ENCODE measurements around the gene ZC2HC1C.
A peak's percentile ranks its signal among the peaks of the same experiment; 100 is the strongest.

Gene ZC2HC1C
- long read RNA-seq = 0 reads

DNA sequence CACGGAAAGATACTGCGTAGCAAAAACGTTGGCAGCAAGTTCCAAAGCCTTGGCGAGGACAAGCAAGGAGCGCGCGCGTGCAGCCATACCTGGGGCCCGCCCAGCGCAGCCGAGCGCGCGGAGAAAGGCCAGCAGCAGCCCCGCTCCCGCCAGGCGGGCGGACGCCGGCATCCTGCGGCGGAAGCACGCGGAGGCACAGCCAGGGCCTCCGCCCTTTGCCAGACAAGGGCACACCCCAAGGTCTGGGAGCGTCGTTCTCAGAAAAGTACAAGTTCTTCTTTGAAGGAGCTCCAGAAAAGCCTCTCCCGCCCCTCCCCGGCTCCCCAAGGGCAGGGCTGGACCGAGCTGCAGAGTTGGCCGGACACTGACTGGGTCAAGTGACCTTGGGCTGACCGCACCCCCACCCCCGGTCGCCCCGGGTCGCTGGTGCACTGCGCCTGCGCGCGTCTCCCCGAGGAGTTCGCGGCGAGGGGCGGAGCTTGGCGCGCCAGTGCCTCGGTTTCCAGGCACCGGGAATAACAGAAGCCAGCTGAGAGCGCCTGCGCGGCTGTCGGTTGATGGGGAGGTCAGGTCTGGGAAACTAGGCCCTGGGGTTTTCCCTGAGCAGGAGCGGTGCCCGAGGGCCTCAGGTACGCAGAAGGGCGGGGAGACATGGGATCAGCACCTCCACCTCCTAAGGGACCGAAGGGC is at the start of gene ZC2HC1C:
ZC2HC1C (plus strand) TSS at position 521 of the 690 bp plus-strand sequence. CDS start 933 bp downstream, outside the sequence.
- TF ChIP-seq GABPA (IDR thresholded peaks at IDR 0.05; ENCODE audit: low read depth) = no peak
- peak within 1 kb of the TSS; percentile 54 for H3K27ac ChIP-seq (replicated peaks)
- no peaks in the 10 kb centered on the region for H3K27me3 ChIP-seq (ENCODE audit: insufficient read depth, poor library complexity, severe bottlenecking)
- H3K4me3 ChIP-seq (replicated peaks; ENCODE audit: insufficient read depth, low read length) = peak within 1 kb of the TSS; percentile 40
- peak; percentile 28 to 40 for DNase-seq (ENCODE audit: low read depth in 1 of 2, low spot score in 1 of 2)

DNA sequence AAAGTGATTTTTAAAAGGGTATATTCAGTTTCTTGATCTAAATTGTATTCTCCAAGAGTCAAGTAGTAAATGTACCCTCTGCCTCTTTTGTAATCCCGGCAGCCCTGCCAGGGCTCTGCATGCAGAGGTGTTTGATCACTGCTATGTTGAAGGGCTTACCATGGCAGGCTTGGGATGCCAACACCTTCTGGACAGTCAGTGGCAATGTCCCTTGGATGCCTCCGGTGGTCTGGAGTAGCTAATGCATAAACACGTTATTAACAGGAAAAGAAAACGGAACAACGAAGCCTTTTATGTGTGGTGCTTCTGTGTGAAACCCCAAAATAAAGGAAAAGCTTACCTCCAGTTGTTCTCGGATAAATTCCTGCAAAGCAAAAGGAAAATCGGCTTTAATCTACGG is 46.8 kb upstream of the ZC2HC1C start:
- no peak overlapping the region for H3K27ac ChIP-seq (replicated peaks)
- peak in 1 of 2 experiments; percentile 2 for DNase-seq (ENCODE audit: low read depth in 1 of 2, low spot score in 1 of 2)
- TF ChIP-seq CTCF (IDR thresholded peaks at IDR 0.05; ENCODE audit: insufficient read depth, low read length) = no peak
- no peak for TF ChIP-seq SPI1 (IDR thresholded peaks at IDR 0.05; ENCODE audit: borderline replicate concordance, low read depth)
- TF ChIP-seq GABPA (IDR thresholded peaks at IDR 0.05; ENCODE audit: low read depth) = no peak
- TF ChIP-seq, protein P1, sequence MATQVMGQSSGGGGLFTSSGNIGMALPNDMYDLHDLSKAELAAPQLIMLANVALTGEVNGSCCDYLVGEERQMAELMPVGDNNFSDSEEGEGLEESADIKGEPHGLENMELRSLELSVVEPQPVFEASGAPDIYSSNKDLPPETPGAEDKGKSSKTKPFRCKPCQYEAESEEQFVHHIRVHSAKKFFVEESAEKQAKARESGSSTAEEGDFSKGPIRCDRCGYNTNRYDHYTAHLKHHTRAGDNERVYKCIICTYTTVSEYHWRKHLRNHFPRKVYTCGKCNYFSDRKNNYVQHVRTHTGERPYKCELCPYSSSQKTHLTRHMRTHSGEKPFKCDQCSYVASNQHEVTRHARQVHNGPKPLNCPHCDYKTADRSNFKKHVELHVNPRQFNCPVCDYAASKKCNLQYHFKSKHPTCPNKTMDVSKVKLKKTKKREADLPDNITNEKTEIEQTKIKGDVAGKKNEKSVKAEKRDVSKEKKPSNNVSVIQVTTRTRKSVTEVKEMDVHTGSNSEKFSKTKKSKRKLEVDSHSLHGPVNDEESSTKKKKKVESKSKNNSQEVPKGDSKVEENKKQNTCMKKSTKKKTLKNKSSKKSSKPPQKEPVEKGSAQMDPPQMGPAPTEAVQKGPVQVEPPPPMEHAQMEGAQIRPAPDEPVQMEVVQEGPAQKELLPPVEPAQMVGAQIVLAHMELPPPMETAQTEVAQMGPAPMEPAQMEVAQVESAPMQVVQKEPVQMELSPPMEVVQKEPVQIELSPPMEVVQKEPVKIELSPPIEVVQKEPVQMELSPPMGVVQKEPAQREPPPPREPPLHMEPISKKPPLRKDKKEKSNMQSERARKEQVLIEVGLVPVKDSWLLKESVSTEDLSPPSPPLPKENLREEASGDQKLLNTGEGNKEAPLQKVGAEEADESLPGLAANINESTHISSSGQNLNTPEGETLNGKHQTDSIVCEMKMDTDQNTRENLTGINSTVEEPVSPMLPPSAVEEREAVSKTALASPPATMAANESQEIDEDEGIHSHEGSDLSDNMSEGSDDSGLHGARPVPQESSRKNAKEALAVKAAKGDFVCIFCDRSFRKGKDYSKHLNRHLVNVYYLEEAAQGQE (IDR thresholded peaks at IDR 0.05; ENCODE audit: insufficient replicate concordance, low read depth) = no peak
- TF ChIP-seq POLR2AphosphoS5 (IDR thresholded peaks at IDR 0.05; ENCODE audit: low read depth) = no peak

GRCh38 chr14:75023108-75023507 is 46.3 kb upstream of the ZC2HC1C start:
- DNase-seq (ENCODE audit: low read depth in 1 of 2, low spot score in 1 of 2) = no peak
- H3K4me3 ChIP-seq (replicated peaks; ENCODE audit: insufficient read depth, low read length) = no peak overlapping the region
- TF ChIP-seq, protein P1 (IDR thresholded peaks at IDR 0.05; ENCODE audit: insufficient replicate concordance, low read depth) = no peak
- TF ChIP-seq SPI1 (IDR thresholded peaks at IDR 0.05; ENCODE audit: borderline replicate concordance, low read depth) = no peak
- no peak for TF ChIP-seq GABPA (IDR thresholded peaks at IDR 0.05; ENCODE audit: low read depth)
- TF ChIP-seq CTCF (IDR thresholded peaks at IDR 0.05; ENCODE audit: insufficient read depth, low read length) = no peak
- TF ChIP-seq POLR2AphosphoS5 (IDR thresholded peaks at IDR 0.05; ENCODE audit: low read depth) = no peak
- H3K27ac ChIP-seq (replicated peaks) = no peak overlapping the region
- H3K27me3 ChIP-seq (ENCODE audit: insufficient read depth, poor library complexity, severe bottlenecking) = no peaks in the 10 kb centered on the region

More for the DNA sequence above, 46.8 kb upstream of the ZC2HC1C start:
- H3K27me3 ChIP-seq (ENCODE audit: insufficient read depth, poor library complexity, severe bottlenecking) = no peaks in the 10 kb centered on the region
- no peak overlapping the region for H3K4me3 ChIP-seq (replicated peaks; ENCODE audit: insufficient read depth, low read length)

DNA sequence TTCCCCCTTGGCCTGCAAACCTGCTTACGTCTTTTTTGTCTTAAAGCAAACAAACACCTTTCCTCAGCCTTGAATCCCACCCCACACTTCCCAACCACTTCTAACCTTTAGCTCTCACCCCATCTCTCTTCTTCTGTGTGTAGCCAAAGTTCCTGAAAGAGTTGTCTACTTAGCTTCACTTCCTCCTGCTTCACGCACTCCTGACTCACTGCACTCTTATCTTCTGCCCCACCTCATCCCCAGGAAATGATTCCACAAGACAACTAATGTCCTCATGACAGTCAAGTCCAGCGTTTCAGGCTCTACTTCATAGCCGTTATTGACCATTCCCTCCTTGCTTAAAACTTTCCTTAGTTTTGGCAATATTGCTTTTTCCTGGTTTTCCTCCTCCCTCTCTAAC is 44.4 kb upstream of the ZC2HC1C start:
- TF ChIP-seq, protein P1 (IDR thresholded peaks at IDR 0.05; ENCODE audit: insufficient replicate concordance, low read depth) = no peak
- TF ChIP-seq SPI1 (IDR thresholded peaks at IDR 0.05; ENCODE audit: borderline replicate concordance, low read depth) (no peak), GABPA (IDR thresholded peaks at IDR 0.05; ENCODE audit: low read depth) (no peak), CTCF (IDR thresholded peaks at IDR 0.05; ENCODE audit: insufficient read depth, low read length) (no peak), POLR2AphosphoS5 (IDR thresholded peaks at IDR 0.05; ENCODE audit: low read depth) (no peak)
- Histone ChIP-seq H3K4me3 (replicated peaks; ENCODE audit: insufficient read depth, low read length) (no peak overlapping the region), H3K27me3 (ENCODE audit: insufficient read depth, poor library complexity, severe bottlenecking) (no peaks in the 10 kb centered on the region), H3K27ac (replicated peaks) (no peak overlapping the region)
- DNase-seq (ENCODE audit: low read depth in 1 of 2, low spot score in 1 of 2) = no peak
